ENCODE data around the gene ERG28.

DNA sequence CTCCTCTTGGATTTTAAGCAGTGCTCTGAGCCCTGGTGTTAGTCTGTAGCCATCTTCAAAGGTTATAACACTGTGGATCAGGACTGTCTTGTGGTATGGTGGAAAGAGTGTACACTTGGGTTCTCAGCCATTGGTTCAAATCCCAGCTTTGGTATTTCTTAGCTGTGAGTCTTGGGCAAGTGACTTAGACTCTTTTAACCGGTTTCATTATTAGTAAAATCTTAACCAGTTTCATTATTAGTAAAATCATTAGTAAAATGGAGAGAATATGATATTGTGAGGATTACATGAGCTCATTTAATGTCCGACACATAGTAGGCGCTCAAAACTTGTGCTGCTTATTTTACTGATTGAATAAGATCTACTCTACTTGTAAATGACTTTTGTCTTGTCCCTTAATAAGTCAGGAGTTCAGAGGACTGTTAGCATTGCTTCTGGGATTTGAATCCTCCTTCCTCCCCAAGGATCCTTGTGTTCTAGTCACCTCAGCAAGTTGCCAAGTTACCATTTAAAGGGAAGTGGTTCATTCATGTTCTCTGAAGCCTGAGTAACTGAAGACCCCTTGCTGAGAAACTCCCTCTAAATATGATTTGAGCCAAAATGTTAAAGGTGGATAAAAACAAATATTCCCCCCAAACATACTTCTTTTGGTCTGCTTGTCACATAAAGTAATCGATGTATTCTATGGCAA lies 12.8 kb upstream of the ERG28 start:
- TF ChIP-seq CTCF (IDR thresholded peaks at IDR 0.05) (no peak), POLR2A (IDR thresholded peaks at IDR 0.05) (no peak)

Data from heart left ventricle (tissue), 13 donors.